Liver (tissue), 9 donors: Measurements from ENCODE around the gene CCDC40. TPM values are rescaled to one million over a fixed set of nuclear protein-coding genes. Genes with fewer than 3 reads are reported as not detected.
"Not testable (repeated sequence)": the region's sequence is repeated elsewhere in the genome, so short reads cannot be mapped to it uniquely, and the experiment has no call there.

Source experiments
- DNase-seq: peaks from one replicate; pipeline ENCODE4 v3.0.0-alpha.2; 2017; ENCODE audit warnings: low spot score
- H3K27ac ChIP-seq, 2 donors: one replicate each; pipeline ENCODE4 v1.7.0; 2013; ENCODE audit warnings: inconsistent platforms in 2 of 2, low read length in 2 of 2, control low read depth in 1 of 2, low read depth in 1 of 2, mild to moderate bottlenecking in 1 of 2
- H3K27me3 ChIP-seq, 4 donors: one replicate each; pipeline versions ENCODE4 v1.6.1 to v1.7.0; 2013; ENCODE audit warnings: low read length in 3 of 4, inconsistent platforms in 1 of 4, mild to moderate bottlenecking in 1 of 4, moderate library complexity in 1 of 4; ENCODE audit not compliant: control insufficient read depth in 4 of 4, insufficient read depth in 4 of 4
- H3K36me3 ChIP-seq, 4 donors: one replicate each; pipeline versions ENCODE4 v1.6.1 to v1.7.0; 2013; ENCODE audit warnings: low read length in 3 of 4, mild to moderate bottlenecking in 3 of 4, low read depth in 1 of 4, moderate library complexity in 1 of 4; ENCODE audit not compliant: control insufficient read depth in 4 of 4, insufficient read depth in 3 of 4
- H3K4me1 ChIP-seq, 4 donors: one replicate each; pipeline versions ENCODE4 v1.6.1 to v1.7.0; 2013; ENCODE audit warnings: low read length in 3 of 4, mild to moderate bottlenecking in 3 of 4, moderate library complexity in 1 of 4; ENCODE audit not compliant: control insufficient read depth in 4 of 4, insufficient read depth in 4 of 4
- H3K4me3 ChIP-seq, 3 donors: one replicate each; pipeline versions ENCODE4 v1.6.1 to v1.7.0; 2013; ENCODE audit warnings: low read length in 3 of 3, control low read depth in 1 of 3, low read depth in 1 of 3, mild to moderate bottlenecking in 1 of 3
- H3K9ac ChIP-seq, 2 donors: one replicate each; pipeline ENCODE4 v1.7.0; 2013; ENCODE audit warnings: low read length in 2 of 2, mild to moderate bottlenecking in 2 of 2, moderate library complexity in 2 of 2, control low read depth in 1 of 2, low read depth in 1 of 2
- H3K9me3 ChIP-seq, 4 donors: one replicate each; pipeline versions ENCODE4 v1.6.1 to v1.7.0; 2013; ENCODE audit warnings: low read length in 3 of 4; ENCODE audit not compliant: control insufficient read depth in 4 of 4
- FOXA1 ChIP-seq: IDR thresholded peaks from 2 replicates; pipeline ENCODE4 v1.6.1; 2016; ENCODE audit warnings: antibody characterized with exemption
- FOXA2 ChIP-seq: IDR thresholded peaks from 2 replicates; pipeline ENCODE4 v1.6.1; 2016; ENCODE audit warnings: antibody characterized with exemption
- GABPA ChIP-seq, 2 donors: IDR thresholded peaks in 1 of 2; conservative IDR thresholded peaks in 1 of 2; 2 replicates each; pipeline ENCODE4 v1.6.1; 2016; ENCODE audit warnings: antibody characterized with exemption in 2 of 2, mild to moderate bottlenecking in 1 of 2, moderate library complexity in 1 of 2
- HNF4A ChIP-seq, 2 donors: conservative IDR thresholded peaks; 2 replicates each; pipeline ENCODE4 v1.6.1; 2016; ENCODE audit warnings: antibody characterized with exemption in 2 of 2, mild to moderate bottlenecking in 2 of 2
- HNF4G ChIP-seq: IDR thresholded peaks from 2 replicates; pipeline ENCODE4 v1.6.1; 2016; ENCODE audit warnings: antibody characterized with exemption
- MAX ChIP-seq: IDR thresholded peaks from 2 replicates; pipeline ENCODE4 v1.6.1; 2016; ENCODE audit warnings: antibody characterized with exemption
- NR2F2 ChIP-seq: IDR thresholded peaks from 2 replicates; pipeline ENCODE4 v1.6.1; 2016; ENCODE audit warnings: antibody characterized with exemption
- RAD21 ChIP-seq, 2 donors: IDR thresholded peaks; 2 replicates each; pipeline ENCODE4 v1.6.1; 2016; ENCODE audit warnings: antibody characterized with exemption in 2 of 2, mild to moderate bottlenecking in 2 of 2
- RXRA ChIP-seq, 2 donors: IDR thresholded peaks; 2 replicates each; pipeline ENCODE4 v1.6.1; 2017 to 2018; ENCODE audit warnings: antibody characterized with exemption in 2 of 2, mild to moderate bottlenecking in 1 of 2
- SP1 ChIP-seq: IDR thresholded peaks from 2 replicates; pipeline ENCODE4 v1.6.1; 2018; ENCODE audit warnings: antibody characterized with exemption, mild to moderate bottlenecking
- TAF1 ChIP-seq: conservative IDR thresholded peaks from 2 replicates; pipeline ENCODE4 v1.6.1; 2016; ENCODE audit warnings: antibody characterized with exemption, mild to moderate bottlenecking
- YY1 ChIP-seq: IDR thresholded peaks from 2 replicates; pipeline ENCODE4 v1.6.1; 2016; ENCODE audit warnings: antibody characterized with exemption, mild to moderate bottlenecking
- ZBTB33 ChIP-seq: IDR thresholded peaks from 2 replicates; pipeline ENCODE4 v1.6.1; 2016; ENCODE audit warnings: antibody characterized with exemption
- WGBS: extraction: QIAGEN DNeasy Blood & Tissue Kit; methylation state at CpG from one replicate; pipeline ENCODE4 v1.1.7; 2013; 5-methylcytosine and 5-hydroxymethylcytosine counted together
- polyA plus RNA-seq, 2 donors: library from polyadenylated mRNA; stranded (reverse) in 1 of 2; unstranded in 1 of 2; fragments of 200-250 nt in 1 of 2; fragments of >200 nt in 1 of 2; fragmentation: Nextera tagmentation in 1 of 2; extraction: Ambion mirVana in 1 of 2; gene quantifications; one replicate each; pipeline versions ENCODE4 v1.2.1 to v1.2.3, GENCODE V29; 2013 to 2015
- total RNA-seq, 2 donors: library from RNA; depleted of rRNA; stranded (reverse); fragments of >200 nt; gene quantifications; one replicate each; pipeline ENCODE4 v1.2.3, GENCODE V29; 2014
- donor health status: healthy.
- donor health status: healthy.
- donor health status: healthy.
- donor health status: healthy.
- donor health status: healthy.

Gene CCDC40
- total and polyA plus RNA-seq, 4 donors: 0.60 to 3.0 (median 1.4) TPM

GRCh38 chr17:80086081-80086480 lies 49.6 kb downstream of the CCDC40 start:
- Histone ChIP-seq H3K27me3 (no peaks in the 10 kb centered on the region), H3K4me1 (peaks cover 0 to 3% (median 0%) of the 10 kb centered on the region in 4 donors), H3K4me3 (no peak overlapping the region), H3K9me3 (no peaks in the 10 kb centered on the region), H3K9ac (no peak overlapping the region), H3K36me3 (no peaks in the 10 kb centered on the region), H3K27ac (no peak overlapping the region)
- DNase-seq: no peak
- TF ChIP-seq FOXA1: no peak
- TF ChIP-seq ZBTB33: no peak
- TF ChIP-seq GABPA (IDR thresholded peaks at IDR 0.05 in 1 of 2, conservative IDR thresholded peaks at IDR 0.05 in 1 of 2): no peak
- TF ChIP-seq HNF4G: no peak
- TF ChIP-seq MAX: no peak
- TF ChIP-seq HNF4A (conservative IDR thresholded peaks at IDR 0.05): no peak
- 83% methylated on average over 17 of the region's 17 CpGs for WGBS

- no peak for DNase-seq
- Histone ChIP-seq H3K27me3 (no peaks in the 10 kb centered on the region), H3K27ac (no peak overlapping the region), H3K4me1 (peaks cover 0 to 3% (median 0%) of the 10 kb centered on the region in 4 donors), H3K9ac (no peak overlapping the region), H3K9me3 (no peaks in the 10 kb centered on the region), H3K36me3 (no peaks in the 10 kb centered on the region), H3K4me3 (no peak overlapping the region)
- 96% methylated on average over 11 of the region's 11 CpGs for WGBS
- TF ChIP-seq RAD21 (IDR thresholded peaks at IDR 0.05): no peak
These were observed 50.2 kb downstream of the CCDC40 start for GRCh38 chr17:80086616-80087015.

- no peak for TF ChIP-seq FOXA2
- TF ChIP-seq HNF4A (conservative IDR thresholded peaks at IDR 0.05): no peak
- Histone ChIP-seq H3K9me3 (no peaks in the 10 kb centered on the region), H3K27ac (no peak overlapping the region), H3K4me3 (no peak overlapping the region), H3K9ac (no peak overlapping the region), H3K4me1 (peaks cover 0 to 3% (median 0%) of the 10 kb centered on the region in 4 donors), H3K27me3 (no peaks in the 10 kb centered on the region), H3K36me3 (no peaks in the 10 kb centered on the region)
- DNase-seq: no peak
- WGBS: 87% methylated on average over 34 of the region's 34 CpGs
These were observed 51.2 kb downstream of the CCDC40 start for GRCh38 chr17:80087346-80088265.

GRCh38 chr17:80089762-80090161 lies 53.3 kb downstream of the CCDC40 start:
- Histone ChIP-seq H3K9ac (no peak overlapping the region), H3K27me3 (no peaks in the 10 kb centered on the region), H3K27ac (no peak overlapping the region), H3K4me3 (no peak overlapping the region), H3K36me3 (no peaks in the 10 kb centered on the region), H3K4me1 (no peaks in the 10 kb centered on the region), H3K9me3 (no peaks in the 10 kb centered on the region)
- no peak for TF ChIP-seq TAF1
- no peak for TF ChIP-seq GABPA (IDR thresholded peaks at IDR 0.05 in 1 of 2, conservative IDR thresholded peaks at IDR 0.05 in 1 of 2)
- no peak for TF ChIP-seq FOXA2
- TF ChIP-seq SP1: no peak
- TF ChIP-seq NR2F2: no peak
- no peak for TF ChIP-seq RAD21 (IDR thresholded peaks at IDR 0.05)
- TF ChIP-seq HNF4G: no peak
- TF ChIP-seq YY1: no peak
- TF ChIP-seq RXRA (IDR thresholded peaks at IDR 0.05): no peak
- WGBS: 96% methylated on average over 16 of the region's 16 CpGs
- DNase-seq: no peak

GRCh38 chr17:80090164-80090563 lies 53.7 kb downstream of the CCDC40 start:
- H3K27me3 ChIP-seq, H3K27ac ChIP-seq, H3K4me3 ChIP-seq, H3K36me3 ChIP-seq, H3K9me3 ChIP-seq, H3K9ac ChIP-seq, H3K4me1 ChIP-seq, DNase-seq: not testable (repeated sequence)
- WGBS: 96% methylated on average over 44 of the region's 44 CpGs
